WERI-Rb-1 (cell line): ENCODE results near the gene SPCS2.
A peak's percentile ranks its signal among the peaks of the same experiment; 100 is the strongest.

Experiments
- DNase-seq: peaks from one replicate; pipeline ENCODE4 v3.0.0-alpha.2; 2020
- H3K27ac ChIP-seq: fragments of 250-450 bp; sonication (Bioruptor Pico); 2 replicates; pipeline ENCODE4 v1.5.1; 2020; ENCODE audit warnings: mild to moderate bottlenecking, moderate library complexity
- H3K27me3 ChIP-seq: fragments of 250-450 bp; sonication (Bioruptor Pico); 2 replicates; pipeline ENCODE4 v1.5.1; 2021; ENCODE audit warnings: mild to moderate bottlenecking, low read depth, moderate library complexity; ENCODE audit not compliant: insufficient read depth, severe bottlenecking
- H3K36me3 ChIP-seq: fragments of 250-450 bp; sonication (Bioruptor Pico); 2 replicates; pipeline ENCODE4 v1.5.1; 2020; ENCODE audit warnings: mild to moderate bottlenecking, moderate library complexity
- H3K4me3 ChIP-seq: 2 replicates; pipeline ENCODE4 v1.5.1; 2011; ENCODE audit warnings: low read depth, mild to moderate bottlenecking, control low read depth, low read length
- H3K9me3 ChIP-seq: fragments of 250-450 bp; sonication (Bioruptor Pico); 2 replicates; pipeline ENCODE4 v1.5.1; 2021; ENCODE audit warnings: mild to moderate bottlenecking, moderate library complexity; ENCODE audit not compliant: severe bottlenecking
- CTCF ChIP-seq: IDR thresholded peaks from 2 replicates; pipeline ENCODE4 v1.5.1; 2011; ENCODE audit warnings: low read depth, mild to moderate bottlenecking, control low read depth, inconsistent platforms, low read length

The SPCS2 gene

GRCh38 chr11:74950374-74950969, 1.4 kb downstream of the SPCS2 start:
- DNase-seq = peak; percentile 45
- Histone ChIP-seq H3K36me3 (peaks cover 33% of the 10 kb centered on the region), H3K27me3 (no peaks in the 10 kb centered on the region), H3K27ac (peak overlapping the region; percentile 90), H3K4me3 (peak overlapping the region; percentile 98), H3K9me3 (no peaks in the 10 kb centered on the region)
- TF ChIP-seq CTCF = no peak

- Histone ChIP-seq H3K27me3 (no peaks in the 10 kb centered on the region), H3K4me3 (no peak overlapping the region), H3K36me3 (peaks cover 36% of the 10 kb centered on the region), H3K9me3 (no peaks in the 10 kb centered on the region), H3K27ac (no peak overlapping the region)
- no peak for DNase-seq
- no peak for TF ChIP-seq CTCF
These were observed 2.2 kb downstream of the SPCS2 start for GRCh38 chr11:74951226-74951625.

- peaks cover 31% of the 10 kb centered on the region for H3K36me3 ChIP-seq
- DNase-seq = no peak
- H3K4me3 ChIP-seq = no peak overlapping the region
- no peak overlapping the region for H3K27ac ChIP-seq
- H3K9me3 ChIP-seq = no peaks in the 10 kb centered on the region
- TF ChIP-seq CTCF = no peak
- no peaks in the 10 kb centered on the region for H3K27me3 ChIP-seq
These were observed 3.7 kb downstream of the SPCS2 start for GRCh38 chr11:74952752-74953151.

- Histone ChIP-seq H3K27me3 (no peaks in the 10 kb centered on the region), H3K36me3 (peaks cover 33% of the 10 kb centered on the region), H3K9me3 (no peaks in the 10 kb centered on the region), H3K27ac (no peak overlapping the region), H3K4me3 (no peak overlapping the region)
- TF ChIP-seq CTCF = no peak
- DNase-seq = no peak
These were observed 4.4 kb downstream of the SPCS2 start for GRCh38 chr11:74953451-74953850.

- Histone ChIP-seq H3K27me3 (no peaks in the 10 kb centered on the region), H3K9me3 (no peaks in the 10 kb centered on the region), H3K27ac (no peak overlapping the region), H3K36me3 (peaks cover 33% of the 10 kb centered on the region), H3K4me3 (no peak overlapping the region)
- no peak for TF ChIP-seq CTCF
- DNase-seq = no peak
These were observed 5.1 kb downstream of the SPCS2 start for GRCh38 chr11:74954199-74954598.

GRCh38 chr11:74956397-74957015, 7.4 kb downstream of the SPCS2 start:
- no peak overlapping the region for H3K4me3 ChIP-seq
- H3K9me3 ChIP-seq = no peaks in the 10 kb centered on the region
- H3K27ac ChIP-seq = no peak overlapping the region
- H3K36me3 ChIP-seq = peaks cover 35% of the 10 kb centered on the region
- no peaks in the 10 kb centered on the region for H3K27me3 ChIP-seq
- TF ChIP-seq CTCF = no peak
- DNase-seq = no peak
